ENCODE results near the gene ZNF394.

Gene ZNF394

DNA sequence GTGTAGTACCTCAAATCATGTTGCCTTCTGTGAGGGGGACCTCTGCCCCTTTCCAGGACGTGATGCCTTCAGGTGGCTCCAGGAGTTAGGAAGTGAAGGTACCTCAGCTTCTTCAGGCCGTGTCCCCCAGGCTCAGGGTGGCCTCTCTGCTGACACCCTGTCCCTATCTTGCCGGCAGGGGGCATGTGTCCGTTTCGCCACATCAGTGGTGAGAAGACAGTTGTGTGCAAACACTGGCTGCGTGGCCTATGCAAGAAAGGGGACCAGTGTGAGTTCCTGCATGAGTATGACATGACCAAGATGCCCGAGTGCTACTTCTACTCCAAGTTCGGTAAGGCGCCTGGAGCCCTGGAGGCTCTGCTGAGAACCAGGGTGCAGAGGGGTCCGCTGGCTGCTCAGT lies 52.1 kb downstream of the ZNF394 start:
- no peak for DNase-seq

GRCh38 chr7:99446096-99446495 lies 54.0 kb downstream of the ZNF394 start:
- no peak for DNase-seq
